ENCODE measurements around the gene CD7.

DNA sequence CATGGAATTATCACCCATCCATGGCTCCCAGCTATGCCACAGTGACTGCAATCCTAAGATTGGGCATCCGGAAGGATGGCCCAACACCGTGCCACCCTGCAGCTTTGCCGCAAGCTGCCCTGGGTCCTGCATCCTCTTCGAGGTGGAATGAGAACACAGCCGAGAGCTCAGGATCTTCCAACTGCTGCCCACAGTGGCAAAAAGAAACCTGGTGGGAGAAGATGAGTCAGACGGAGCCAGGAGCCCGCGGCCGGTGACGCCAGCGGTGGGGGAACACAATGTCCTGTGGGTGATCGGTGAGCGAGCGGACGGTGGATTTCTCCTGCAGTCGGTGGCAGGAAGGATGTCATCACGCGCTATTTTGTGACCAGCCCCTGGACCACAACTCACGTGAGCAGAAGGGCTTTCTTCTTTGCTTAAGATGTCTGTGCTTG lies 20.1 kb downstream of the CD7 start:
- TF ChIP-seq POLR2A (IDR thresholded peaks at IDR 0.05) (no peak), POLR2AphosphoS5 (IDR thresholded peaks at IDR 0.05) (peak; percentile 76 to 94 (median 92))
- TF ChIP-seq, protein P1, sequence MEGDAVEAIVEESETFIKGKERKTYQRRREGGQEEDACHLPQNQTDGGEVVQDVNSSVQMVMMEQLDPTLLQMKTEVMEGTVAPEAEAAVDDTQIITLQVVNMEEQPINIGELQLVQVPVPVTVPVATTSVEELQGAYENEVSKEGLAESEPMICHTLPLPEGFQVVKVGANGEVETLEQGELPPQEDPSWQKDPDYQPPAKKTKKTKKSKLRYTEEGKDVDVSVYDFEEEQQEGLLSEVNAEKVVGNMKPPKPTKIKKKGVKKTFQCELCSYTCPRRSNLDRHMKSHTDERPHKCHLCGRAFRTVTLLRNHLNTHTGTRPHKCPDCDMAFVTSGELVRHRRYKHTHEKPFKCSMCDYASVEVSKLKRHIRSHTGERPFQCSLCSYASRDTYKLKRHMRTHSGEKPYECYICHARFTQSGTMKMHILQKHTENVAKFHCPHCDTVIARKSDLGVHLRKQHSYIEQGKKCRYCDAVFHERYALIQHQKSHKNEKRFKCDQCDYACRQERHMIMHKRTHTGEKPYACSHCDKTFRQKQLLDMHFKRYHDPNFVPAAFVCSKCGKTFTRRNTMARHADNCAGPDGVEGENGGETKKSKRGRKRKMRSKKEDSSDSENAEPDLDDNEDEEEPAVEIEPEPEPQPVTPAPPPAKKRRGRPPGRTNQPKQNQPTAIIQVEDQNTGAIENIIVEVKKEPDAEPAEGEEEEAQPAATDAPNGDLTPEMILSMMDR (IDR thresholded peaks at IDR 0.05): no peak

Data from stomach (tissue), 4 donors.